Activated CD4-positive, alpha-beta T cell treated with anti-CD3 and anti-CD28 coated beads for 36 hours (primary cell): ENCODE measurements around the gene PBOV1. TPM values are rescaled to one million over a fixed set of nuclear protein-coding genes. Genes with fewer than 3 reads are reported as not detected.
"Not testable (repeated sequence)": the region's sequence is repeated elsewhere in the genome, so short reads cannot be mapped to it uniquely, and the experiment has no call there.

Experiments used
- ATAC-seq: fragments of 200-7000 bp; cut with Tn5 transposase; one replicate; pipeline ENCODE4 v1.10.0; 2021; ENCODE audit warnings: mild to moderate bottlenecking, moderate library complexity
- CTCF ChIA-PET: fragments of 350-600 bp; sonication (Branson Sonifier 250); formaldehyde crosslinking; loops from one replicate; lab custom pipeline; 2021; ENCODE audit warnings: antibody characterized with exemption; lab: Charles Lee
- POLR2A ChIA-PET: fragments of 350-600 bp; sonication (Branson Sonifier 250); formaldehyde crosslinking; loops from one replicate; lab custom pipeline; 2021; ENCODE audit warnings: antibody characterized with exemption, inconsistent platforms; lab: Charles Lee
- DNase-seq: peaks from one replicate; pipeline ENCODE4 v3.0.0-alpha.2; 2020
- H3K27ac Mint-ChIP-seq: one replicate; pipeline ENCODE4 v1.8.0; 2021; ENCODE audit warnings: mixed read lengths
- H3K27me3 Mint-ChIP-seq: one replicate; pipeline ENCODE4 v1.8.0; 2021; ENCODE audit warnings: mixed read lengths
- H3K36me3 Mint-ChIP-seq: one replicate; pipeline ENCODE4 v1.8.0; 2021; ENCODE audit warnings: low read depth, mixed read lengths
- H3K4me1 Mint-ChIP-seq: one replicate; pipeline ENCODE4 v1.8.0; 2021; ENCODE audit warnings: mixed read lengths
- H3K4me3 Mint-ChIP-seq: one replicate; pipeline ENCODE4 v1.8.0; 2021; ENCODE audit warnings: mild to moderate bottlenecking, moderate library complexity, mixed read lengths
- H3K9me3 Mint-ChIP-seq: one replicate; pipeline ENCODE4 v1.8.0; 2021; ENCODE audit warnings: low read depth, mixed read lengths
- intact Hi-C, 2 experiments: fragments of 100-400 bp; cut with DNase I in 1 of 2; cut with micrococcal nuclease in 1 of 2; formaldehyde crosslinking; loops; one replicate each; pipeline versions ENCODE4 v1.14.2 to v1.15.1; 2022 to 2024; cut with DNase I, micrococcal nuclease
- total RNA-seq, 2 experiments: library from RNA; stranded (reverse); gene quantifications; one replicate each; pipeline ENCODE4 v1.2.3, GENCODE V29; 2021

The PBOV1 gene
- total RNA-seq, 2 experiments from 2014 or later, result not detected

GRCh38 chr6:138222901-138223546 lies 4.7 kb upstream of the PBOV1 start:
- DNase-seq (no peak), ATAC-seq (no peak)
- Mint-ChIP-seq H3K27me3 (peaks cover 19% of the 10 kb centered on the region), H3K36me3 (no peaks in the 10 kb centered on the region), H3K9me3 (no peaks in the 10 kb centered on the region), H3K4me3 (no peak overlapping the region), H3K27ac (no peak overlapping the region), H3K4me1 (no peaks in the 10 kb centered on the region)
- CTCF ChIA-PET, result no interaction called here
- intact Hi-C loops, result no loop called here
- POLR2A ChIA-PET, result no interaction called here

- intact Hi-C loops, result no loop called here
- Mint-ChIP-seq H3K27me3 (peaks cover 27% of the 10 kb centered on the region), H3K4me3 (no peak overlapping the region), H3K9me3 (no peaks in the 10 kb centered on the region), H3K4me1 (no peaks in the 10 kb centered on the region), H3K36me3 (no peaks in the 10 kb centered on the region), H3K27ac (no peak overlapping the region)
- ATAC-seq (no peak), DNase-seq (no peak)
- CTCF ChIA-PET, result interaction anchor here (0.8 kb wide), 1 partner anchor 561 kb away, joined by 3 read pairs; no protein-coding TSS in a partner anchor
- POLR2A ChIA-PET, result no interaction called here
These were observed 1.6 kb upstream of the PBOV1 start for GRCh38 chr6:138219901-138220300.

GRCh38 chr6:138219398-138219797 lies 1.1 kb upstream of the PBOV1 start:
- no peak for DNase-seq
- no peak for ATAC-seq
- Mint-ChIP-seq H3K4me1 (no peaks in the 10 kb centered on the region), H3K27ac (no peak overlapping the region), H3K27me3 (peaks cover 27% of the 10 kb centered on the region), H3K9me3 (no peaks in the 10 kb centered on the region), H3K4me3 (no peak overlapping the region), H3K36me3 (no peaks in the 10 kb centered on the region)
- POLR2A ChIA-PET, result no interaction called here
- CTCF ChIA-PET, result interaction anchor here (0.8 kb wide), 1 partner anchor 560 kb away, joined by 3 read pairs; no protein-coding TSS in a partner anchor
- intact Hi-C loops, result no loop called here

GRCh38 chr6:138215093-138215782 lies 3.1 kb downstream of the PBOV1 start:
- intact Hi-C loops, result no loop called here
- Mint-ChIP-seq H3K4me3 (no peak overlapping the region), H3K27ac (no peak overlapping the region), H3K4me1 (no peaks in the 10 kb centered on the region), H3K36me3 (no peaks in the 10 kb centered on the region), H3K9me3 (no peaks in the 10 kb centered on the region), H3K27me3 (peaks cover 25% of the 10 kb centered on the region)
- no peak for ATAC-seq
- ChIA-PET CTCF (interaction anchor here (1.3 to 1.4 kb wide), 2 partner anchors 18 to 99 kb away, joined by 3 to 4 read pairs; no protein-coding TSS in a partner anchor), POLR2A (no interaction called here)
- DNase-seq, result no peak

GRCh38 chr6:138212530-138212929 lies 5.8 kb downstream of the PBOV1 start:
- H3K4me1 Mint-ChIP-seq, H3K4me3 Mint-ChIP-seq, H3K27ac Mint-ChIP-seq, ATAC-seq, H3K9me3 Mint-ChIP-seq, H3K36me3 Mint-ChIP-seq, POLR2A ChIA-PET, DNase-seq, CTCF ChIA-PET: not testable (repeated sequence)
- intact Hi-C loops, result loop anchor here in 1 of 2 experiments (5.0 kb wide), 1 partner anchor 95 kb away; no protein-coding TSS in a partner anchor
- H3K27me3 Mint-ChIP-seq, result peaks cover 13% of the 10 kb centered on the region

GRCh38 chr6:138211601-138212000 lies 6.7 kb downstream of the PBOV1 start:
- ATAC-seq, result no peak
- intact Hi-C loops, result loop anchor here in 1 of 2 experiments (5.0 kb wide), 1 partner anchor 94 kb away; no protein-coding TSS in a partner anchor
- no peaks in the 10 kb centered on the region for H3K9me3 Mint-ChIP-seq
- no peak overlapping the region for H3K4me3 Mint-ChIP-seq
- H3K36me3 Mint-ChIP-seq, result no peaks in the 10 kb centered on the region
- peaks cover 10% of the 10 kb centered on the region for H3K27me3 Mint-ChIP-seq
- no peaks in the 10 kb centered on the region for H3K4me1 Mint-ChIP-seq
- H3K27ac Mint-ChIP-seq, result no peak overlapping the region
- ChIA-PET CTCF (interaction anchor here (1.7 kb wide), 1 partner anchor 95 kb away, joined by 6 read pairs; no protein-coding TSS in a partner anchor), POLR2A (no interaction called here)
- DNase-seq, result no peak

- no peak for DNase-seq
- ChIA-PET CTCF (interaction anchor here (0.5 to 1.7 kb wide), 4 partner anchors 95 to 307 kb away, joined by 3 to 6 read pairs (median 4); no protein-coding TSS in a partner anchor), POLR2A (no interaction called here)
- H3K27ac Mint-ChIP-seq, result no peak overlapping the region
- no peaks in the 10 kb centered on the region for H3K36me3 Mint-ChIP-seq
- intact Hi-C loops, result loop anchor here in 1 of 2 experiments (5.0 kb wide), 1 partner anchor 94 kb away; no protein-coding TSS in a partner anchor
- no peak for ATAC-seq
- no peaks in the 10 kb centered on the region for H3K4me1 Mint-ChIP-seq
- H3K9me3 Mint-ChIP-seq, result no peaks in the 10 kb centered on the region
- H3K4me3 Mint-ChIP-seq, result no peak overlapping the region
- H3K27me3 Mint-ChIP-seq, result peaks cover 5% of the 10 kb centered on the region
These were observed 7.2 kb downstream of the PBOV1 start for GRCh38 chr6:138211048-138211581.

- ChIA-PET POLR2A (no interaction called here), CTCF (interaction anchor here (0.6 kb wide), 1 partner anchor 19 kb away, joined by 3 read pairs; no protein-coding TSS in a partner anchor)
- ATAC-seq, result no peak
- intact Hi-C loops, result no loop called here
- H3K36me3 Mint-ChIP-seq, result no peaks in the 10 kb centered on the region
- no peaks in the 10 kb centered on the region for H3K4me1 Mint-ChIP-seq
- no peak overlapping the region for H3K27ac Mint-ChIP-seq
- DNase-seq, result no peak
- no peak overlapping the region for H3K4me3 Mint-ChIP-seq
- no peaks in the 10 kb centered on the region for H3K9me3 Mint-ChIP-seq
- H3K27me3 Mint-ChIP-seq, result no peaks in the 10 kb centered on the region
These were observed 11.4 kb downstream of the PBOV1 start for GRCh38 chr6:138206862-138207261.

GRCh38 chr6:138205437-138206094 lies 12.7 kb downstream of the PBOV1 start:
- CTCF ChIA-PET, result no interaction called here
- Mint-ChIP-seq H3K4me1 (no peaks in the 10 kb centered on the region), H3K27ac (no peak overlapping the region), H3K9me3 (no peaks in the 10 kb centered on the region), H3K4me3 (no peak overlapping the region), H3K27me3 (peaks cover 8% of the 10 kb centered on the region), H3K36me3 (no peaks in the 10 kb centered on the region)
- DNase-seq (no peak), ATAC-seq (no peak)
- POLR2A ChIA-PET, result no interaction called here
- intact Hi-C loops, result no loop called here

- Mint-ChIP-seq H3K27ac (no peak overlapping the region), H3K9me3 (no peaks in the 10 kb centered on the region), H3K27me3 (peaks cover 12% of the 10 kb centered on the region), H3K4me1 (no peaks in the 10 kb centered on the region), H3K36me3 (no peaks in the 10 kb centered on the region), H3K4me3 (no peak overlapping the region)
- ChIA-PET POLR2A (no interaction called here), CTCF (interaction anchor here (0.5 kb wide), 1 partner anchor 198 kb away, joined by 3 read pairs; no protein-coding TSS in a partner anchor)
- intact Hi-C loops, result no loop called here
- ATAC-seq, result no peak
- DNase-seq, result no peak
These were observed 13.4 kb downstream of the PBOV1 start for GRCh38 chr6:138204792-138205384.

GRCh38 chr6:138204303-138204702 lies 14.0 kb downstream of the PBOV1 start:
- Mint-ChIP-seq H3K36me3 (no peaks in the 10 kb centered on the region), H3K27ac (no peak overlapping the region), H3K4me1 (no peaks in the 10 kb centered on the region), H3K4me3 (no peak overlapping the region), H3K9me3 (no peaks in the 10 kb centered on the region), H3K27me3 (peaks cover 12% of the 10 kb centered on the region)
- DNase-seq (no peak), ATAC-seq (no peak)
- ChIA-PET CTCF (no interaction called here), POLR2A (no interaction called here)
- intact Hi-C loops, result no loop called here
